A673 (cell line): ENCODE measurements around the gene CHRNB1.

Experiments used
- EZH2 ChIP-seq: fragments of 200-600 bp; sonication (generic); IDR thresholded peaks from 2 replicates; pipeline ENCODE4 v1.6.1; 2017; ENCODE audit warnings: borderline replicate concordance, low read depth, mild to moderate bottlenecking, mixed read lengths, antibody characterized with exemption, low read length; ENCODE audit not compliant: poor library complexity, severe bottlenecking
- TF ChIP-seq, protein P1 (sequence below): fragments of 300-800, 200-600 bp; sonication (generic); conservative IDR thresholded peaks from 2 replicates; pipeline ENCODE4 v1.5.1; 2017; ENCODE audit warnings: low read depth, mild to moderate bottlenecking, antibody characterized with exemption, low read length, moderate library complexity, mixed read lengths

DNA sequence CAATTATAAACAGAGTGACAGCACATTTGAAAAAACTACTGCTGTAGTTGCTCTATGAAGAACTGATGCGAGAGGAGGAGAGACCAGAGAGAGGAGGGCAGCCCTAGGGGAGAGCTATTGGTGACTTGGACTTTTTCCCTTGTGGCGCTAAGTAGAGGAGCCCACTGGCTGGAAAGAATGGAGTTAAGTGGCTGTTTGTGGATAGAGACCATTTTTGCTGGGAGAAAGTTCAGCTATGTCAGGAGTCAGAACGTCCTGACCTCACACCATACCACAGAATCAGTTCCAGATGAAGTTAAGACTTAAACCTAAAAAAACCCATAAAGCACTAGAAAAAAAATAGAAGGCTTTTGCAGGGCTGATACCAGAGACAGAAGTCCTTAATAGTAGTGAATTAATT, 41.3 kb downstream of the CHRNB1 start:
- no peak for TF ChIP-seq EZH2
- TF ChIP-seq, protein P1, sequence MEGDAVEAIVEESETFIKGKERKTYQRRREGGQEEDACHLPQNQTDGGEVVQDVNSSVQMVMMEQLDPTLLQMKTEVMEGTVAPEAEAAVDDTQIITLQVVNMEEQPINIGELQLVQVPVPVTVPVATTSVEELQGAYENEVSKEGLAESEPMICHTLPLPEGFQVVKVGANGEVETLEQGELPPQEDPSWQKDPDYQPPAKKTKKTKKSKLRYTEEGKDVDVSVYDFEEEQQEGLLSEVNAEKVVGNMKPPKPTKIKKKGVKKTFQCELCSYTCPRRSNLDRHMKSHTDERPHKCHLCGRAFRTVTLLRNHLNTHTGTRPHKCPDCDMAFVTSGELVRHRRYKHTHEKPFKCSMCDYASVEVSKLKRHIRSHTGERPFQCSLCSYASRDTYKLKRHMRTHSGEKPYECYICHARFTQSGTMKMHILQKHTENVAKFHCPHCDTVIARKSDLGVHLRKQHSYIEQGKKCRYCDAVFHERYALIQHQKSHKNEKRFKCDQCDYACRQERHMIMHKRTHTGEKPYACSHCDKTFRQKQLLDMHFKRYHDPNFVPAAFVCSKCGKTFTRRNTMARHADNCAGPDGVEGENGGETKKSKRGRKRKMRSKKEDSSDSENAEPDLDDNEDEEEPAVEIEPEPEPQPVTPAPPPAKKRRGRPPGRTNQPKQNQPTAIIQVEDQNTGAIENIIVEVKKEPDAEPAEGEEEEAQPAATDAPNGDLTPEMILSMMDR, result no peak
